ENCODE measurements around the gene GRAMD2B. TPM values are rescaled to one million over a fixed set of nuclear protein-coding genes. Genes with fewer than 3 reads are reported as not detected.

GRAMD2B gene
- total RNA-seq, 1 donor from 2014 or later, result 18.3 TPM

GRCh38 chr5:126456217-126456820 is 33.1 kb downstream of the GRAMD2B start:
- Mint-ChIP-seq H3K9me3 (peaks cover 5% of the 10 kb centered on the region), H3K36me3 (peaks cover 23% of the 10 kb centered on the region), H3K4me3 (no peak overlapping the region), H3K27me3 (no peaks in the 10 kb centered on the region), H3K4me1 (ENCODE audit: unreplicated experiment) (peaks cover 5% of the 10 kb centered on the region), H3K27ac (no peak overlapping the region)
- TF ChIP-seq CTCF (conservative IDR thresholded peaks at IDR 0.05), result no peak
- DNase-seq (ENCODE audit: extremely low spot score, unreplicated experiment), result no peak

- Mint-ChIP-seq H3K27me3 (no peaks in the 10 kb centered on the region), H3K27ac (no peak overlapping the region), H3K4me3 (no peak overlapping the region), H3K36me3 (peaks cover 13% of the 10 kb centered on the region), H3K9me3 (no peaks in the 10 kb centered on the region), H3K4me1 (ENCODE audit: unreplicated experiment) (peaks cover 30% of the 10 kb centered on the region)
- no peak for DNase-seq (ENCODE audit: extremely low spot score, unreplicated experiment)
- no peak for TF ChIP-seq CTCF (conservative IDR thresholded peaks at IDR 0.05)
These were observed 37.2 kb downstream of the GRAMD2B start for GRCh38 chr5:126460459-126460858.

GRCh38 chr5:126460977-126461376 is 37.8 kb downstream of the GRAMD2B start:
- peaks cover 13% of the 10 kb centered on the region for H3K36me3 Mint-ChIP-seq
- H3K27ac Mint-ChIP-seq, result peak overlapping the region; percentile 52
- peaks cover 30% of the 10 kb centered on the region for H3K4me1 Mint-ChIP-seq (ENCODE audit: unreplicated experiment)
- H3K4me3 Mint-ChIP-seq, result no peak overlapping the region
- no peaks in the 10 kb centered on the region for H3K9me3 Mint-ChIP-seq
- TF ChIP-seq CTCF (conservative IDR thresholded peaks at IDR 0.05), result no peak
- DNase-seq (ENCODE audit: extremely low spot score, unreplicated experiment), result no peak
- no peaks in the 10 kb centered on the region for H3K27me3 Mint-ChIP-seq

- Mint-ChIP-seq H3K27ac (peak overlapping the region; percentile 1), H3K36me3 (peaks cover 14% of the 10 kb centered on the region), H3K4me3 (no peak overlapping the region), H3K4me1 (ENCODE audit: unreplicated experiment) (peaks cover 30% of the 10 kb centered on the region), H3K9me3 (no peaks in the 10 kb centered on the region), H3K27me3 (no peaks in the 10 kb centered on the region)
- no peak for TF ChIP-seq CTCF (conservative IDR thresholded peaks at IDR 0.05)
- no peak for DNase-seq (ENCODE audit: extremely low spot score, unreplicated experiment)
These were observed 38.6 kb downstream of the GRAMD2B start for GRCh38 chr5:126461838-126462237.

- H3K4me3 Mint-ChIP-seq, result no peak overlapping the region
- H3K4me1 Mint-ChIP-seq (ENCODE audit: unreplicated experiment), result peaks cover 30% of the 10 kb centered on the region
- no peak for DNase-seq (ENCODE audit: extremely low spot score, unreplicated experiment)
- peaks cover 13% of the 10 kb centered on the region for H3K36me3 Mint-ChIP-seq
- no peak for TF ChIP-seq CTCF (conservative IDR thresholded peaks at IDR 0.05)
- peak overlapping the region; percentile 1 for H3K27ac Mint-ChIP-seq
- H3K9me3 Mint-ChIP-seq, result no peaks in the 10 kb centered on the region
- no peaks in the 10 kb centered on the region for H3K27me3 Mint-ChIP-seq
These were observed 39.2 kb downstream of the GRAMD2B start for GRCh38 chr5:126462239-126463014.
